Peyer's patch (tissue), 4 donors: ENCODE data around the gene PRRX2.

Experiments used
- CTCF ChIP-seq, 6 experiments: fragments of 450-650 bp in 4 of 6; fragments of 200-600 bp in 2 of 6; sonication (generic) in 1 of 6; IDR thresholded peaks; one replicate each; pipeline ENCODE4 v1.5.1; 2017 to 2019; ENCODE audit warnings: antibody characterized with exemption in 6 of 6, mild to moderate bottlenecking in 3 of 6, moderate library complexity in 1 of 6
- POLR2A ChIP-seq, 2 donors: fragments of 450-650 bp; IDR thresholded peaks; one replicate each; pipeline ENCODE4 v1.5.1; 2017; ENCODE audit warnings: antibody characterized with exemption in 2 of 2, mild to moderate bottlenecking in 2 of 2, moderate library complexity in 2 of 2

- TF ChIP-seq CTCF (IDR thresholded peaks at IDR 0.05) = no peak
- TF ChIP-seq POLR2A (IDR thresholded peaks at IDR 0.05) = no peak
Measured at GRCh38 chr9:129701549-129701948, 36.1 kb downstream of the PRRX2 start.
